Fibroblast of mammary gland (primary cell): ENCODE measurements around the gene TTC3.
A peak's percentile ranks its signal among the peaks of the same experiment; 100 is the strongest.
"Not testable (repeated sequence)": the region's sequence is repeated elsewhere in the genome, so short reads cannot be mapped to it uniquely, and the experiment has no call there.

Experiments
- DNase-seq: peaks from one replicate; pipeline ENCODE4 v3.0.0-alpha.2; 2010; ENCODE audit warnings: low read depth
- H3K4me3 ChIP-seq: 2 replicates; pipeline ENCODE4 v1.5.1; 2011; ENCODE audit warnings: low read depth, mild to moderate bottlenecking, low read length, moderate library complexity; ENCODE audit not compliant: control insufficient read depth
- CTCF ChIP-seq: conservative IDR thresholded peaks from 2 replicates; pipeline ENCODE4 v1.5.1; 2011; ENCODE audit warnings: low read depth, low read length, inconsistent platforms; ENCODE audit not compliant: control insufficient read depth, insufficient read depth

The TTC3 gene

DNA sequence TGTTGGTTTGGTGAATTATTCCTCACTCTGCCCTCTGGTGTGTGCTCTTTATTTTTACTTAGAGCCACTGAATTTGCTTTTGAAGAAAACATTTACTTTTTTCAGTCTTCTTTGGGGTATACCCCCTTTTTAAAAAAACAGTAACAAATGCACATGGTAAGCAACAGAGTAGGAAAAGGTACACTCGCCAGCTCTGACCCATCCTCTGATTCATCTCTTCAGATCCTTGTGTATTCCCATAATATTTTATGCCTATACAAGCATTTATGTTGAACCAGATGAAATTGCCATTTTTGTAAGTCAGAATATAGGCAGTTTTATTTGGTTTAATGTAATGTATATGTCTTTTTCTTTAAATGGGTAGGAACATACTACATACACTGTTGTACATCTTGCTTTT lies 28.3 kb downstream of the TTC3 start:
- no peak for TF ChIP-seq CTCF
- no peak overlapping the region for H3K4me3 ChIP-seq
- peak; percentile 39 for DNase-seq

GRCh38 chr21:37102746-37103145 lies 29.7 kb downstream of the TTC3 start:
- DNase-seq = peak; percentile 4
- H3K4me3 ChIP-seq = not testable (repeated sequence)

- H3K4me3 ChIP-seq = no peak overlapping the region
- no peak for TF ChIP-seq CTCF
- DNase-seq = no peak
These were observed 33.9 kb downstream of the TTC3 start for GRCh38 chr21:37106998-37107397.

DNA sequence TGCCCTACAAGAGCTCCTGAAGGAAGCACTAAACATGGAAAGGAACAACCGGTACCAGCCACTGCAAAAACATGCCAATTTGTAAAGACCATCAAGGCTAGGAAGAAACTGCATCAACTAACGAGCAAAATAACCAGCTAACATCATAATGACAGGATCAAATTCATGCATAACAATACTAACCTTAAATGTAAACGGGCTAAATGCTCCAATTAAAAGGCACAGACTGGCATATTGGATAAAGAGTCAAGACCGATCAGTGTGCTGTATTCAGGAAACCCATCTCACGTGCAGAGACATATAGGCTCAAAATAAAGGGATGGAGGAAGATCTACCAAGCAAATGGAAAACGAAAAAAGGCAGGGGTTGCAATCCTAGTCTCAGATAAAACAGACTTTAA lies 38.0 kb downstream of the TTC3 start:
- DNase-seq, H3K4me3 ChIP-seq: not testable (repeated sequence)

- not testable (repeated sequence) for H3K4me3 ChIP-seq, DNase-seq
These were observed 41.2 kb downstream of the TTC3 start for GRCh38 chr21:37114301-37114700.

DNA sequence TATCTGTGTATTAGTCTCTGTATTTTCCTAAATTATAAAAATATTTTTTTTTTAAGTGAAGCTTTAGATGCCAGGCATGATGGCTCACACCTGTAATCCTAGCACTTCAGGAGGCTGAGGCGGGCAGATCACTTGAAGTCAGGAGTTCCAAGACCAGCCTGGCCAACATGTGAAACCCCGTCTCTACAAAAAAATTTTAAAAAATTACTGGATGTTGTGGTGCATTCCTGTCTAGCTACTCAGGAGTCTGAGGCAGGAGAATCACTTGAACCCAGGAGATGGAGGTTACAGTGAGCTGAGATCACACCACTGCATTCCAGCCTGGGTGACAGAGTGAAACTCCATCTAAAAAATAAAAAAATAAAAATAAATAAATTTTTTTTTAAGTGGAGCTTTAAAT lies 43.4 kb downstream of the TTC3 start:
- DNase-seq, H3K4me3 ChIP-seq: not testable (repeated sequence)

GRCh38 chr21:37117204-37117603 lies 44.1 kb downstream of the TTC3 start:
- TF ChIP-seq CTCF = no peak
- no peak for DNase-seq
- H3K4me3 ChIP-seq = no peak overlapping the region

GRCh38 chr21:37118187-37118826 lies 45.3 kb downstream of the TTC3 start:
- no peak for TF ChIP-seq CTCF
- H3K4me3 ChIP-seq = no peak overlapping the region
- no peak for DNase-seq

DNA sequence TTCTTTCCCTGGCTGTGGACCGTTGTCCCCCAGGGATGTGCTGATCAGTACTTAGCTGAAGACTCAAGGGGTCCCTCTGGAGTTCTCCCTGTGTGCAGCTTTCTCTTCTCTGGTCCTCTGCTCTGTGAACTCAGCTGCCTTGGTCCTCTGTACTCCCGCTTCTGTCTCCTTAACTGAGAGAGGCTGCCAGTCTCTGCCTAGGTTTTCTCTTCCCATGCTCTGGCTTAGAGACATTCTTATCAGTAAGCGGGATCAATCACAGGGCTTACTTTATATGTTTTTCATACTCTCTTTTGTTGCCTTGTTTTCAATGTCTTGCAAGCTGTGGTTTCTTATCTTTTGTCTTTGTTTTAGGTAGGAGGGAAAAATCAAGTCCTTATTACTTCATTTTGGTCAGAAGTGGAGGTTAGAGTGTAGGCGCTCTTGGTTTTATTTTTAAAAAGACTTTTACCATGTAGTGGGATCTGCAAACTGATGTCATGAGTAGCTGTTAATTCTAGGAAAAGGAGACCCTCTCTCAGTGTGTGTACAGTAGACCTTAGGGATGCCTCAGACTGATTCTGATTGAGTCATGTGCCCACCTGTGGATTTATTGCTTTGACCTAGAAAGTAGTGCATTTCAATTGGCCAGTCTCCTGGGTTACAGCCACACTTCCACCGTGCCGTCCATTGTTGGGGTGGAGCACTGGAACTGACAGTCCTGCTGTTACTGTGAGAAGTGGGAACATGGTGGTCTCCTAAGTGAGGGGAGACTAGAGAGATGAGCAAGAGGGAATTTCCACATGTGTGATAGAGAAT lies 46.6 kb downstream of the TTC3 start:
- no peak overlapping the region for H3K4me3 ChIP-seq
- DNase-seq = no peak
- TF ChIP-seq CTCF = no peak
